SU-DHL-6 (cell line): ENCODE measurements around the gene HIVEP2.

Experiments used
- H2AFZ ChIP-seq: fragments of 200-600 bp; sonication (generic); 2 replicates; pipeline ENCODE4 v1.6.1; 2014; ENCODE audit warnings: low read depth, mild to moderate bottlenecking, moderate library complexity, mixed read lengths, antibody characterized with exemption, low read length; ENCODE audit not compliant: severe bottlenecking
- H3F3A ChIP-seq: fragments of 200-600 bp; shearing (Covaris generic); 2 replicates; pipeline ENCODE4 v1.6.0; 2016; ENCODE audit warnings: antibody characterized with exemption, mild to moderate bottlenecking; ENCODE audit not compliant: insufficient read depth
- H3K27ac ChIP-seq: fragments of 200-600 bp; sonication (generic); 2 replicates; pipeline ENCODE4 v1.5.1; 2016; ENCODE audit warnings: low read depth, mild to moderate bottlenecking, low read length, moderate library complexity, mixed read lengths
- H3K27me3 ChIP-seq: fragments of 200-600 bp; sonication (generic), shearing (Covaris generic); 2 replicates; pipeline ENCODE4 v1.6.0; 2014; ENCODE audit warnings: mild to moderate bottlenecking, low read length
- H3K36me3 ChIP-seq: fragments of 200-600 bp; sonication (generic); 2 replicates; pipeline ENCODE4 v1.6.1; 2014; ENCODE audit warnings: mild to moderate bottlenecking, low read length, mixed read lengths
- H3K4me2 ChIP-seq: fragments of 300-600, 200-600 bp; shearing (Covaris generic), sonication (generic); 2 replicates; pipeline ENCODE4 v1.6.0; 2014; ENCODE audit warnings: low read length, low read depth, mild to moderate bottlenecking; ENCODE audit not compliant: poor library complexity, severe bottlenecking
- H3K4me3 ChIP-seq: fragments of 200-600 bp; sonication (generic); 2 replicates; pipeline ENCODE4 v1.5.1; 2014; ENCODE audit warnings: antibody characterized with exemption, low read length, mild to moderate bottlenecking, mixed read lengths; ENCODE audit not compliant: insufficient read depth, poor library complexity, severe bottlenecking
- H3K79me2 ChIP-seq: fragments of 200-600 bp; sonication (generic); 2 replicates; pipeline ENCODE4 v1.6.1; 2014; ENCODE audit warnings: mild to moderate bottlenecking, low read length, moderate library complexity; ENCODE audit not compliant: insufficient read depth
- H3K9ac ChIP-seq: fragments of 200-600 bp; sonication (generic); 2 replicates; pipeline ENCODE4 v1.7.0; 2014; ENCODE audit warnings: mild to moderate bottlenecking, low read length
- H3K9me2 ChIP-seq: fragments of 200-600 bp; sonication (generic); replicated peaks from 2 replicates; pipeline ENCODE4 v1.6.1; 2014; ENCODE audit warnings: low read length; ENCODE audit not compliant: insufficient read depth
- H3K9me3 ChIP-seq: fragments of 200-600 bp; sonication (generic); 2 replicates; pipeline ENCODE4 v1.6.1; 2014; ENCODE audit warnings: low read length, mixed read lengths; ENCODE audit not compliant: insufficient read depth
- H4K20me1 ChIP-seq: fragments of 200-600 bp; sonication (generic); 2 replicates; pipeline ENCODE4 v1.6.1; 2014; ENCODE audit warnings: low read depth, mild to moderate bottlenecking, antibody characterized with exemption, low read length, moderate library complexity, mixed read lengths
- CTCF ChIP-seq: fragments of 200-600 bp; sonication (generic); IDR thresholded peaks from one replicate; pipeline ENCODE4 v1.5.1; 2017; ENCODE audit warnings: antibody characterized with exemption, mild to moderate bottlenecking, low read length, moderate library complexity; ENCODE audit not compliant: insufficient read depth, poor library complexity, severe bottlenecking
- EZH2phosphoT487 ChIP-seq: fragments of 200-600 bp; sonication (generic), shearing (Covaris generic); conservative IDR thresholded peaks from 2 replicates; pipeline ENCODE4 v1.6.1; 2018; ENCODE audit warnings: mild to moderate bottlenecking, antibody characterized with exemption, low read length, moderate library complexity, mixed read lengths

HIVEP2 gene

DNA sequence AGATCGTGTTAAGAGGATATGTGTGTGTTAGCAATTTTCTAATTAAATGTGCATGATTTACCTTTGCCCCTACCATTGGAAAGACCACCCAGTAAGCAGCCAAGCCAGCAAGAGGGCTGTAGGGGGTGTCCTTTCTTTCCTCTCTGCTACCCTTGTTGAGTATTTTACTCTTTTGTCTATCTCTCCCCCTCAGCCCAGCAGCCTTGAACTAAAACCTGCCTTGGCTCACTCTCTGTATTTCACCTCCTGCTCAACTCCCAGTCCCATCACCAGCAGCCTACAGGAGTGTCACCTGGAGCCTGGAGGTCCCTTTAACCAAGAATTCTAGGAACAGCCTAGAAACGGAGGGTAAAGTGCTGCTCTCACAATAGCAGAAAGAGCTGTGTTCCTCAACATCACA, 81.0 kb downstream of the HIVEP2 start:
- Histone ChIP-seq H4K20me1 (no peaks in the 10 kb centered on the region), H3K9me2 (no peaks in the 10 kb centered on the region), H3K27me3 (no peaks in the 10 kb centered on the region), H3K79me2 (no peaks in the 10 kb centered on the region), H3F3A (peaks cover 5% of the 10 kb centered on the region; the same call in 1 of the 2 replicates), H3K9me3 (no peaks in the 10 kb centered on the region), H3K9ac (no peak overlapping the region), H3K36me3 (no peaks in the 10 kb centered on the region), H3K4me2 (no peak overlapping the region), H2AFZ (no peak overlapping the region), H3K4me3 (no peak overlapping the region), H3K27ac (no peak overlapping the region)
- TF ChIP-seq CTCF (no peak), EZH2phosphoT487 (no peak)

DNA sequence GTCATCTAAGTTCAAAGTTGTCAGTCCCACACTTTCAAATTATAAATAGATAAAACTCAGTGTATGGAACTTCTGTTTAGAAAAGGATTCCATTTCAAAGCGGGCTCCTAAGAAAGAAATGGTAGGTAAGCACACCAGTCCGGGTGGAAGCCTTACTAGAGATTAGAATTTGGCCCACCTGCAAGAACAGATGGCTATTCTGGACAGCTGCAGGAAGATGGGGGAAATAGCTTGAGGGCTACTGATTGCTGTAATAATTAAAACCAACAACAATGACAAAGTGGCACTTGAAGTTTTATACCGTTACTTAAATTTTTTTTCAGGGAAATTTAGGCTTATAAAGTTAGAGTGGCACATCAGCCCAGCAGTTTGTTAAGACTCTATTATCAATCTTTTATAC, 83.3 kb downstream of the HIVEP2 start:
- peaks cover 21% of the 10 kb centered on the region for H3F3A ChIP-seq
- no peaks in the 10 kb centered on the region for H4K20me1 ChIP-seq
- no peaks in the 10 kb centered on the region for H3K9me3 ChIP-seq
- no peaks in the 10 kb centered on the region for H3K36me3 ChIP-seq
- H3K9ac ChIP-seq = no peak overlapping the region
- no peak for TF ChIP-seq EZH2phosphoT487
- TF ChIP-seq CTCF = no peak
- H3K27ac ChIP-seq = no peak overlapping the region
- H3K4me2 ChIP-seq = no peak overlapping the region
- H3K4me3 ChIP-seq = no peak overlapping the region
- H3K27me3 ChIP-seq = no peaks in the 10 kb centered on the region
- no peaks in the 10 kb centered on the region for H3K9me2 ChIP-seq
- no peaks in the 10 kb centered on the region for H3K79me2 ChIP-seq
- H2AFZ ChIP-seq = no peak overlapping the region

DNA sequence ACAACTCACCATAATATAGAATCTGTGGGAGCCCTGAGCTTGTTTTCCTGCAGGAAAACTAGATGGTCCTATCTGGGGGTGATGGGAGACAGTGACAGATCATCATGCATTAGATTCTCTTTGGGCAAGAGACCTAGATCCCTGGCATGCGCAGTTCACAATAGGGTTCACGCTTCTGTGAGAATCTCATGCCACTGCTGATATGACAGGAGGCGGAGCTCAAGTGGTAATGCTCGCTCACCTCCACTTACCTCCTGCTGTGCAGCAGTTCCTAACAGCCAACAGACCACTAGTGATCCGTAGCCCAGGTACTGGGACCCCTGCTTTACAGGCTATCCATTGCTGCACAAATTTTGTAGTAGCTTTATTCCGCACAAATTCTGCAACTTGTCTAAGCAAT, 84.5 kb downstream of the HIVEP2 start:
- peaks cover 27% of the 10 kb centered on the region for H3F3A ChIP-seq
- no peaks in the 10 kb centered on the region for H3K9me2 ChIP-seq
- H4K20me1 ChIP-seq = no peaks in the 10 kb centered on the region
- H2AFZ ChIP-seq = no peak overlapping the region
- H3K4me3 ChIP-seq = no peak overlapping the region
- H3K9me3 ChIP-seq = no peaks in the 10 kb centered on the region
- no peak overlapping the region for H3K9ac ChIP-seq
- no peaks in the 10 kb centered on the region for H3K79me2 ChIP-seq
- no peak overlapping the region for H3K4me2 ChIP-seq
- H3K27me3 ChIP-seq = no peaks in the 10 kb centered on the region
- TF ChIP-seq EZH2phosphoT487 (no peak), CTCF (no peak)
- H3K36me3 ChIP-seq = no peaks in the 10 kb centered on the region
- no peak overlapping the region for H3K27ac ChIP-seq
